ENCODE data around the gene KRTAP9-9. TPM values are rescaled to one million over a fixed set of nuclear protein-coding genes. Genes with fewer than 3 reads are reported as not detected.

Gene KRTAP9-9
- total RNA-seq, 1 experiment from 2014 or later: not detected

DNA sequence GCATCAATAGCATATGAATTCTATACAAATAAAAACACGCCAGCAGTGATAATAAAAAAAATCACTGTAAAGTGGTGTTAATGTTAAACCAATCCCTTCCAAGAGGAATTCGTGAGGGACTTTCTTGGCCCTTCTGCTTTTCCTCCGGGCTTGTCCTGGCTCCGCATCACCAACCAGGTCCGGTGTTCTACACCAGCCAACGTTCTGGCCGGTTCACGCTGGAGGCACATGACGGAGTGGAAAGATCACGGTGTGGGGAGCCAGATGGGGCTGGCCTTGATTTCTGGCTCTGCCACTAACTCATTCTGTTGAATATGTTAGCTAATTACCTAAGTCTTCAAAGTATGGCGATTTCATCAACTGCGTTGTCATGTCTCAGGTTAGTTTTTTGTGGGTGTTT, 48.9 kb downstream of the KRTAP9-9 start:
- CTCF ChIA-PET: no interaction called here
- peaks cover 6% of the 10 kb centered on the region; the same call in 1 of the 2 replicates for H3K9me3 Mint-ChIP-seq
- H3K36me3 Mint-ChIP-seq: no peaks in the 10 kb centered on the region
- H3K4me3 Mint-ChIP-seq: no peak overlapping the region
- POLR2A ChIA-PET: no interaction called here
- no peak overlapping the region for H3K27ac Mint-ChIP-seq
- no peak for ATAC-seq
- 0 out of 2 replicates have a peak, but pooled peaks cover 2% of the 10 kb centered on the region for H3K4me1 Mint-ChIP-seq
- no peaks in the 10 kb centered on the region; the same call in none of the 2 replicates for H3K27me3 Mint-ChIP-seq (ENCODE audit: low read depth)
- DNase-seq (ENCODE audit: low spot score): no peak
- TF ChIP-seq ELF4 (CRISPR knock-in tag; IDR thresholded peaks at IDR 0.05; ENCODE audit: low read depth) (no peak), ZNF317 (CRISPR knock-in tag; IDR thresholded peaks at IDR 0.05; ENCODE audit: borderline replicate concordance, low read depth) (no peak), ZNF396 (CRISPR knock-in tag; IDR thresholded peaks at IDR 0.05; ENCODE audit: borderline replicate concordance) (no peak), OVOL2 (CRISPR knock-in tag; IDR thresholded peaks at IDR 0.05; ENCODE audit: borderline replicate concordance) (no peak), EMX1 (CRISPR knock-in tag; IDR thresholded peaks at IDR 0.05) (no peak), NFE2L1 (CRISPR knock-in tag; IDR thresholded peaks at IDR 0.05) (no peak), ZNF232 (CRISPR knock-in tag; IDR thresholded peaks at IDR 0.05) (no peak), ETV6 (CRISPR knock-in tag; IDR thresholded peaks at IDR 0.05) (no peak), ZNF138 (CRISPR knock-in tag; conservative IDR thresholded peaks at IDR 0.05) (no peak)
- TF ChIP-seq, protein P1, sequence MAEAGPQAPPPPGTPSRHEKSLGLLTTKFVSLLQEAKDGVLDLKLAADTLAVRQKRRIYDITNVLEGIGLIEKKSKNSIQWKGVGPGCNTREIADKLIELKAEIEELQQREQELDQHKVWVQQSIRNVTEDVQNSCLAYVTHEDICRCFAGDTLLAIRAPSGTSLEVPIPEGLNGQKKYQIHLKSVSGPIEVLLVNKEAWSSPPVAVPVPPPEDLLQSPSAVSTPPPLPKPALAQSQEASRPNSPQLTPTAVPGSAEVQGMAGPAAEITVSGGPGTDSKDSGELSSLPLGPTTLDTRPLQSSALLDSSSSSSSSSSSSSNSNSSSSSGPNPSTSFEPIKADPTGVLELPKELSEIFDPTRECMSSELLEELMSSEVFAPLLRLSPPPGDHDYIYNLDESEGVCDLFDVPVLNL (CRISPR knock-in tag; IDR thresholded peaks at IDR 0.05; ENCODE audit: borderline replicate concordance, low read depth): no peak
- TF ChIP-seq, protein P2, sequence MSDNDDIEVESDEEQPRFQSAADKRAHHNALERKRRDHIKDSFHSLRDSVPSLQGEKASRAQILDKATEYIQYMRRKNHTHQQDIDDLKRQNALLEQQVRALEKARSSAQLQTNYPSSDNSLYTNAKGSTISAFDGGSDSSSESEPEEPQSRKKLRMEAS (CRISPR knock-in tag; IDR thresholded peaks at IDR 0.05): no peak
- TF ChIP-seq, protein P3, sequence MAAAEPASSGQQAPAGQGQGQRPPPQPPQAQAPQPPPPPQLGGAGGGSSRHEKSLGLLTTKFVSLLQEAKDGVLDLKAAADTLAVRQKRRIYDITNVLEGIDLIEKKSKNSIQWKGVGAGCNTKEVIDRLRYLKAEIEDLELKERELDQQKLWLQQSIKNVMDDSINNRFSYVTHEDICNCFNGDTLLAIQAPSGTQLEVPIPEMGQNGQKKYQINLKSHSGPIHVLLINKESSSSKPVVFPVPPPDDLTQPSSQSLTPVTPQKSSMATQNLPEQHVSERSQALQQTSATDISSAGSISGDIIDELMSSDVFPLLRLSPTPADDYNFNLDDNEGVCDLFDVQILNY (CRISPR knock-in tag; IDR thresholded peaks at IDR 0.05): no peak
- TF ChIP-seq, protein P4, sequence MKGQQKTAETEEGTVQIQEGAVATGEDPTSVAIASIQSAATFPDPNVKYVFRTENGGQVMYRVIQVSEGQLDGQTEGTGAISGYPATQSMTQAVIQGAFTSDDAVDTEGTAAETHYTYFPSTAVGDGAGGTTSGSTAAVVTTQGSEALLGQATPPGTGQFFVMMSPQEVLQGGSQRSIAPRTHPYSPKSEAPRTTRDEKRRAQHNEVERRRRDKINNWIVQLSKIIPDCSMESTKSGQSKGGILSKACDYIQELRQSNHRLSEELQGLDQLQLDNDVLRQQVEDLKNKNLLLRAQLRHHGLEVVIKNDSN (CRISPR knock-in tag; IDR thresholded peaks at IDR 0.05): no peak
- TF ChIP-seq, protein P5, sequence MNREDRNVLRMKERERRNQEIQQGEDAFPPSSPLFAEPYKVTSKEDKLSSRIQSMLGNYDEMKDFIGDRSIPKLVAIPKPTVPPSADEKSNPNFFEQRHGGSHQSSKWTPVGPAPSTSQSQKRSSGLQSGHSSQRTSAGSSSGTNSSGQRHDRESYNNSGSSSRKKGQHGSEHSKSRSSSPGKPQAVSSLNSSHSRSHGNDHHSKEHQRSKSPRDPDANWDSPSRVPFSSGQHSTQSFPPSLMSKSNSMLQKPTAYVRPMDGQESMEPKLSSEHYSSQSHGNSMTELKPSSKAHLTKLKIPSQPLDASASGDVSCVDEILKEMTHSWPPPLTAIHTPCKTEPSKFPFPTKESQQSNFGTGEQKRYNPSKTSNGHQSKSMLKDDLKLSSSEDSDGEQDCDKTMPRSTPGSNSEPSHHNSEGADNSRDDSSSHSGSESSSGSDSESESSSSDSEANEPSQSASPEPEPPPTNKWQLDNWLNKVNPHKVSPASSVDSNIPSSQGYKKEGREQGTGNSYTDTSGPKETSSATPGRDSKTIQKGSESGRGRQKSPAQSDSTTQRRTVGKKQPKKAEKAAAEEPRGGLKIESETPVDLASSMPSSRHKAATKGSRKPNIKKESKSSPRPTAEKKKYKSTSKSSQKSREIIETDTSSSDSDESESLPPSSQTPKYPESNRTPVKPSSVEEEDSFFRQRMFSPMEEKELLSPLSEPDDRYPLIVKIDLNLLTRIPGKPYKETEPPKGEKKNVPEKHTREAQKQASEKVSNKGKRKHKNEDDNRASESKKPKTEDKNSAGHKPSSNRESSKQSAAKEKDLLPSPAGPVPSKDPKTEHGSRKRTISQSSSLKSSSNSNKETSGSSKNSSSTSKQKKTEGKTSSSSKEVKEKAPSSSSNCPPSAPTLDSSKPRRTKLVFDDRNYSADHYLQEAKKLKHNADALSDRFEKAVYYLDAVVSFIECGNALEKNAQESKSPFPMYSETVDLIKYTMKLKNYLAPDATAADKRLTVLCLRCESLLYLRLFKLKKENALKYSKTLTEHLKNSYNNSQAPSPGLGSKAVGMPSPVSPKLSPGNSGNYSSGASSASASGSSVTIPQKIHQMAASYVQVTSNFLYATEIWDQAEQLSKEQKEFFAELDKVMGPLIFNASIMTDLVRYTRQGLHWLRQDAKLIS (CRISPR knock-in tag; IDR thresholded peaks at IDR 0.05; ENCODE audit: borderline replicate concordance): no peak
- TF ChIP-seq, protein P6, sequence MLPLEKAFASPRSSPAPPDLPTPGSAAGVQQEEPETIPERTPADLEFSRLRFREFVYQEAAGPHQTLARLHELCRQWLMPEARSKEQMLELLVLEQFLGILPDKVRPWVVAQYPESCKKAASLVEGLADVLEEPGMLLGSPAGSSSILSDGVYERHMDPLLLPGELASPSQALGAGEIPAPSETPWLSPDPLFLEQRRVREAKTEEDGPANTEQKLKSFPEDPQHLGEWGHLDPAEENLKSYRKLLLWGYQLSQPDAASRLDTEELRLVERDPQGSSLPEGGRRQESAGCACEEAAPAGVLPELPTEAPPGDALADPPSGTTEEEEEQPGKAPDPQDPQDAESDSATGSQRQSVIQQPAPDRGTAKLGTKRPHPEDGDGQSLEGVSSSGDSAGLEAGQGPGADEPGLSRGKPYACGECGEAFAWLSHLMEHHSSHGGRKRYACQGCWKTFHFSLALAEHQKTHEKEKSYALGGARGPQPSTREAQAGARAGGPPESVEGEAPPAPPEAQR (CRISPR knock-in tag; IDR thresholded peaks at IDR 0.05): no peak
- TF ChIP-seq, protein P7, sequence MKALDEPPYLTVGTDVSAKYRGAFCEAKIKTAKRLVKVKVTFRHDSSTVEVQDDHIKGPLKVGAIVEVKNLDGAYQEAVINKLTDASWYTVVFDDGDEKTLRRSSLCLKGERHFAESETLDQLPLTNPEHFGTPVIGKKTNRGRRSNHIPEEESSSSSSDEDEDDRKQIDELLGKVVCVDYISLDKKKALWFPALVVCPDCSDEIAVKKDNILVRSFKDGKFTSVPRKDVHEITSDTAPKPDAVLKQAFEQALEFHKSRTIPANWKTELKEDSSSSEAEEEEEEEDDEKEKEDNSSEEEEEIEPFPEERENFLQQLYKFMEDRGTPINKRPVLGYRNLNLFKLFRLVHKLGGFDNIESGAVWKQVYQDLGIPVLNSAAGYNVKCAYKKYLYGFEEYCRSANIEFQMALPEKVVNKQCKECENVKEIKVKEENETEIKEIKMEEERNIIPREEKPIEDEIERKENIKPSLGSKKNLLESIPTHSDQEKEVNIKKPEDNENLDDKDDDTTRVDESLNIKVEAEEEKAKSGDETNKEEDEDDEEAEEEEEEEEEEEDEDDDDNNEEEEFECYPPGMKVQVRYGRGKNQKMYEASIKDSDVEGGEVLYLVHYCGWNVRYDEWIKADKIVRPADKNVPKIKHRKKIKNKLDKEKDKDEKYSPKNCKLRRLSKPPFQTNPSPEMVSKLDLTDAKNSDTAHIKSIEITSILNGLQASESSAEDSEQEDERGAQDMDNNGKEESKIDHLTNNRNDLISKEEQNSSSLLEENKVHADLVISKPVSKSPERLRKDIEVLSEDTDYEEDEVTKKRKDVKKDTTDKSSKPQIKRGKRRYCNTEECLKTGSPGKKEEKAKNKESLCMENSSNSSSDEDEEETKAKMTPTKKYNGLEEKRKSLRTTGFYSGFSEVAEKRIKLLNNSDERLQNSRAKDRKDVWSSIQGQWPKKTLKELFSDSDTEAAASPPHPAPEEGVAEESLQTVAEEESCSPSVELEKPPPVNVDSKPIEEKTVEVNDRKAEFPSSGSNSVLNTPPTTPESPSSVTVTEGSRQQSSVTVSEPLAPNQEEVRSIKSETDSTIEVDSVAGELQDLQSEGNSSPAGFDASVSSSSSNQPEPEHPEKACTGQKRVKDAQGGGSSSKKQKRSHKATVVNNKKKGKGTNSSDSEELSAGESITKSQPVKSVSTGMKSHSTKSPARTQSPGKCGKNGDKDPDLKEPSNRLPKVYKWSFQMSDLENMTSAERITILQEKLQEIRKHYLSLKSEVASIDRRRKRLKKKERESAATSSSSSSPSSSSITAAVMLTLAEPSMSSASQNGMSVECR (CRISPR knock-in tag; IDR thresholded peaks at IDR 0.05; ENCODE audit: borderline replicate concordance): no peak
- TF ChIP-seq, protein P8, sequence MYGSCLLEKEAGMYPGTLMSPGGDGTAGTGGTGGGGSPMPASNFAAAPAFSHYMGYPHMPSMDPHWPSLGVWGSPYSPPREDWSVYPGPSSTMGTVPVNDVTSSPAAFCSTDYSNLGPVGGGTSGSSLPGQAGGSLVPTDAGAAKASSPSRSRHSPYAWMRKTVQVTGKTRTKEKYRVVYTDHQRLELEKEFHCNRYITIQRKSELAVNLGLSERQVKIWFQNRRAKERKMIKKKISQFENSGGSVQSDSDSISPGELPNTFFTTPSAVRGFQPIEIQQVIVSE (CRISPR knock-in tag; IDR thresholded peaks at IDR 0.05; ENCODE audit: borderline replicate concordance): no peak
- TF ChIP-seq, protein P9, sequence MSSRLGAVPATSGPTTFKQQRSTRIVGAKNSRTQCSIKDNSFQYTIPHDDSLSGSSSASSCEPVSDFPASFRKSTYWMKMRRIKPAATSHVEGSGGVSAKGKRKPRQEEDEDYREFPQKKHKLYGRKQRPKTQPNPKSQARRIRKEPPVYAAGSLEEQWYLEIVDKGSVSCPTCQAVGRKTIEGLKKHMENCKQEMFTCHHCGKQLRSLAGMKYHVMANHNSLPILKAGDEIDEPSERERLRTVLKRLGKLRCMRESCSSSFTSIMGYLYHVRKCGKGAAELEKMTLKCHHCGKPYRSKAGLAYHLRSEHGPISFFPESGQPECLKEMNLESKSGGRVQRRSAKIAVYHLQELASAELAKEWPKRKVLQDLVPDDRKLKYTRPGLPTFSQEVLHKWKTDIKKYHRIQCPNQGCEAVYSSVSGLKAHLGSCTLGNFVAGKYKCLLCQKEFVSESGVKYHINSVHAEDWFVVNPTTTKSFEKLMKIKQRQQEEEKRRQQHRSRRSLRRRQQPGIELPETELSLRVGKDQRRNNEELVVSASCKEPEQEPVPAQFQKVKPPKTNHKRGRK (CRISPR knock-in tag; IDR thresholded peaks at IDR 0.05; ENCODE audit: borderline replicate concordance): no peak
- TF ChIP-seq, protein P10, sequence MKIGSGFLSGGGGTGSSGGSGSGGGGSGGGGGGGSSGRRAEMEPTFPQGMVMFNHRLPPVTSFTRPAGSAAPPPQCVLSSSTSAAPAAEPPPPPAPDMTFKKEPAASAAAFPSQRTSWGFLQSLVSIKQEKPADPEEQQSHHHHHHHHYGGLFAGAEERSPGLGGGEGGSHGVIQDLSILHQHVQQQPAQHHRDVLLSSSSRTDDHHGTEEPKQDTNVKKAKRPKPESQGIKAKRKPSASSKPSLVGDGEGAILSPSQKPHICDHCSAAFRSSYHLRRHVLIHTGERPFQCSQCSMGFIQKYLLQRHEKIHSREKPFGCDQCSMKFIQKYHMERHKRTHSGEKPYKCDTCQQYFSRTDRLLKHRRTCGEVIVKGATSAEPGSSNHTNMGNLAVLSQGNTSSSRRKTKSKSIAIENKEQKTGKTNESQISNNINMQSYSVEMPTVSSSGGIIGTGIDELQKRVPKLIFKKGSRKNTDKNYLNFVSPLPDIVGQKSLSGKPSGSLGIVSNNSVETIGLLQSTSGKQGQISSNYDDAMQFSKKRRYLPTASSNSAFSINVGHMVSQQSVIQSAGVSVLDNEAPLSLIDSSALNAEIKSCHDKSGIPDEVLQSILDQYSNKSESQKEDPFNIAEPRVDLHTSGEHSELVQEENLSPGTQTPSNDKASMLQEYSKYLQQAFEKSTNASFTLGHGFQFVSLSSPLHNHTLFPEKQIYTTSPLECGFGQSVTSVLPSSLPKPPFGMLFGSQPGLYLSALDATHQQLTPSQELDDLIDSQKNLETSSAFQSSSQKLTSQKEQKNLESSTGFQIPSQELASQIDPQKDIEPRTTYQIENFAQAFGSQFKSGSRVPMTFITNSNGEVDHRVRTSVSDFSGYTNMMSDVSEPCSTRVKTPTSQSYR (CRISPR knock-in tag; IDR thresholded peaks at IDR 0.05): no peak

Data from WTC11 (cell line).